H1 (cell line): ENCODE data around the gene SPAG16. TPM values are rescaled to one million over a fixed set of nuclear protein-coding genes. Genes with fewer than 3 reads are reported as not detected.

Experiments used
- CTCF ChIA-PET: fragments of 300-600 bp; sonication (Branson Sonifier 250); formaldehyde crosslinking; loops from one replicate; lab custom pipeline; 2021; ENCODE audit not compliant: partially characterized antibody; lab: Charles Lee
- POLR2A ChIA-PET: fragments of 300-600 bp; sonication (Branson Sonifier 250); formaldehyde crosslinking; loops from one replicate; lab custom pipeline; 2021; ENCODE audit warnings: inconsistent platforms; ENCODE audit not compliant: partially characterized antibody; lab: Charles Lee
- DNase-seq, 2 experiments: peaks; one replicate each; pipeline versions ENCODE4 v3.0.0 to v3.0.0-alpha.2; 2010 to 2022; ENCODE audit warnings: low spot score in 2 of 2, low read depth in 1 of 2, mixed read lengths in 1 of 2
- FAIRE-seq: peaks from 2 replicates; lab custom pipeline; 2011; peaks lifted over from hg19 to GRCh38; lab: Jason Lieb, UNC
- H2AFZ ChIP-seq: 2 replicates; pipeline ENCODE4 v1.8.1; 2012; ENCODE audit warnings: low read length, inconsistent platforms
- H2AK5ac ChIP-seq: 2 replicates; pipeline ENCODE4 v1.6.1; 2013; ENCODE audit warnings: low read depth, low read length
- H2BK120ac ChIP-seq: replicated peaks from 2 replicates; pipeline ENCODE3; 2013; ENCODE audit warnings: low read depth, low read length, inconsistent platforms
- H2BK12ac ChIP-seq: 2 replicates; pipeline ENCODE4 v1.6.1; 2013; ENCODE audit warnings: low read depth, low read length
- H2BK15ac ChIP-seq: 2 replicates; pipeline ENCODE4 v1.6.1; 2013; ENCODE audit warnings: low read length
- H2BK20ac ChIP-seq: 2 replicates; pipeline ENCODE4 v1.6.1; 2013; ENCODE audit warnings: low read length
- H2BK5ac ChIP-seq: 2 replicates; pipeline ENCODE4 v1.6.1; 2013; ENCODE audit warnings: low read depth, low read length
- H3K14ac ChIP-seq: 2 replicates; pipeline ENCODE4 v1.6.1; 2013; ENCODE audit warnings: inconsistent platforms; ENCODE audit not compliant: insufficient read length
- H3K18ac ChIP-seq: 2 replicates; pipeline ENCODE4 v1.6.1; 2013; ENCODE audit warnings: low read length; ENCODE audit errors: extremely low read depth
- H3K23ac ChIP-seq: 2 replicates; pipeline ENCODE4 v1.6.1; 2013; ENCODE audit warnings: inconsistent platforms; ENCODE audit not compliant: insufficient read length
- H3K23me2 ChIP-seq: 2 replicates; pipeline ENCODE4 v1.6.1; 2013; ENCODE audit warnings: low read depth, low read length
- H3K27ac ChIP-seq: 2 replicates; pipeline ENCODE4 v1.6.1; 2011; ENCODE audit warnings: low read depth, low read length, inconsistent platforms
- H3K27me3 ChIP-seq, 4 experiments: replicated peaks in 1 of 4; 1 replicate in 1 of 4; 2 replicates in 3 of 4; pipeline versions ENCODE4 v1.6.1 to v1.8.1; 2011 to 2013; ENCODE audit warnings: low read length in 3 of 4, mild to moderate bottlenecking in 3 of 4, inconsistent platforms in 2 of 4, mixed read lengths in 2 of 4, moderate library complexity in 1 of 4; ENCODE audit not compliant: control insufficient read depth in 3 of 4, insufficient read depth in 3 of 4; ENCODE audit errors: extremely low read depth in 1 of 4
- H3K36me3 ChIP-seq, 4 experiments: 2 replicates each; pipeline versions ENCODE4 v1.6.1 to v1.8.1; 2011 to 2013; ENCODE audit warnings: mild to moderate bottlenecking in 4 of 4, low read length in 3 of 4, moderate library complexity in 2 of 4, control low read depth in 1 of 4, inconsistent platforms in 1 of 4; ENCODE audit not compliant: insufficient read depth in 4 of 4, control insufficient read depth in 2 of 4
- H3K4ac ChIP-seq: replicated peaks from 2 replicates; pipeline ENCODE3; 2013; ENCODE audit warnings: low read length, low read depth, mixed read lengths, inconsistent platforms; ENCODE audit not compliant: insufficient read length
- H3K4me1 ChIP-seq, 4 experiments: replicated peaks in 1 of 4; 1 replicate in 1 of 4; 2 replicates in 3 of 4; pipeline versions ENCODE4 v1.6.1 to v1.8.1; 2011 to 2013; ENCODE audit warnings: low read length in 3 of 4, inconsistent platforms in 2 of 4, mixed read lengths in 1 of 4; ENCODE audit not compliant: insufficient read depth in 4 of 4, control insufficient read depth in 3 of 4
- H3K4me2 ChIP-seq, 2 experiments: 2 replicates each; pipeline versions ENCODE4 v1.6.1 to v1.8.1; 2011 to 2013; ENCODE audit warnings: low read depth in 2 of 2, low read length in 2 of 2, control low read depth in 1 of 2, inconsistent platforms in 1 of 2, mild to moderate bottlenecking in 1 of 2; ENCODE audit not compliant: insufficient read depth in 1 of 2
- H3K4me3 ChIP-seq, 4 experiments: fragments of 200-600, 300-600 bp in 1 of 4; sonication (generic), shearing (Covaris generic), sonication (Bioruptor Twin) in 1 of 4; 2 replicates each; pipeline versions ENCODE4 v1.5.1 to v1.8.1; 2011 to 2016; ENCODE audit warnings: low read length in 4 of 4, low read depth in 3 of 4, control low read depth in 2 of 4, inconsistent platforms in 2 of 4, mild to moderate bottlenecking in 2 of 4, mixed read lengths in 1 of 4, moderate library complexity in 1 of 4; ENCODE audit not compliant: insufficient read depth in 2 of 4; ENCODE audit errors: extremely low read depth in 1 of 4
- H3K56ac ChIP-seq: replicated peaks from 2 replicates; pipeline ENCODE3; 2013; ENCODE audit warnings: low read depth, mild to moderate bottlenecking, mixed read lengths, low read length, inconsistent platforms; ENCODE audit not compliant: insufficient read length
- H3K79me1 ChIP-seq: 2 replicates; pipeline ENCODE4 v1.6.1; 2013; ENCODE audit warnings: low read depth, low read length, control low read depth
- H3K79me2 ChIP-seq, 2 experiments: 2 replicates each; pipeline versions ENCODE4 v1.6.1 to v1.8.1; 2012 to 2013; ENCODE audit warnings: low read length in 2 of 2, mild to moderate bottlenecking in 2 of 2, inconsistent platforms in 1 of 2; ENCODE audit not compliant: insufficient read depth in 2 of 2, control insufficient read depth in 1 of 2
- H3K9ac ChIP-seq, 4 experiments: replicated peaks in 1 of 4; 1 replicate in 1 of 4; 2 replicates in 3 of 4; pipeline versions ENCODE4 v1.6.1 to v1.8.1; 2011 to 2013; ENCODE audit warnings: low read depth in 3 of 4, low read length in 3 of 4, control low read depth in 2 of 4, mild to moderate bottlenecking in 2 of 4, moderate library complexity in 2 of 4, inconsistent platforms in 1 of 4; ENCODE audit errors: extremely low read depth in 1 of 4
- H3K9me3 ChIP-seq, 2 experiments: 2 replicates each; pipeline versions ENCODE4 v1.6.1 to v1.8.1; 2012 to 2013; ENCODE audit warnings: mild to moderate bottlenecking in 2 of 2, moderate library complexity in 2 of 2, control low read depth in 1 of 2, inconsistent platforms in 1 of 2, low read depth in 1 of 2, low read length in 1 of 2, mixed read lengths in 1 of 2; ENCODE audit not compliant: insufficient read depth in 2 of 2
- H4K20me1 ChIP-seq, 2 experiments: replicated peaks in 1 of 2; 2 replicates each; pipeline versions ENCODE3 to v1.8.1; 2011 to 2013; ENCODE audit warnings: inconsistent platforms in 2 of 2, low read length in 2 of 2, mild to moderate bottlenecking in 1 of 2; ENCODE audit not compliant: insufficient read depth in 2 of 2, control insufficient read depth in 1 of 2
- H4K5ac ChIP-seq: 2 replicates; pipeline ENCODE4 v1.6.1; 2013; ENCODE audit warnings: low read length, low read depth, mixed read lengths, inconsistent platforms; ENCODE audit not compliant: insufficient read length
- H4K8ac ChIP-seq: 2 replicates; pipeline ENCODE4 v1.8.0; 2013; ENCODE audit warnings: mild to moderate bottlenecking, moderate library complexity, low read length, inconsistent platforms; ENCODE audit not compliant: insufficient read depth; ENCODE audit errors: extremely low read depth
- H4K91ac ChIP-seq: replicated peaks from 2 replicates; pipeline ENCODE3; 2013; ENCODE audit warnings: low read length, mixed read lengths, inconsistent platforms; ENCODE audit not compliant: insufficient read length
- FOSL1 ChIP-seq: IDR thresholded peaks from 2 replicates; pipeline ENCODE4 v1.6.1; 2011; ENCODE audit warnings: mild to moderate bottlenecking, low read depth, low read length, moderate library complexity; ENCODE audit not compliant: insufficient read depth
- SUZ12 ChIP-seq: fragments of 200-600 bp; sonication (generic); IDR thresholded peaks from 2 replicates; pipeline ENCODE4 v1.6.1; 2012; ENCODE audit warnings: mild to moderate bottlenecking, inconsistent platforms, low read length, moderate library complexity, mixed read lengths
- WGBS, 2 experiments: shearing (Covaris generic) in 1 of 2; methylation state at CpG; one replicate each; pipeline versions ENCODE4 v1.1.6 to v1.1.7; 2013 to 2015; ENCODE audit warnings: low lambda C conversion rate in 2 of 2, mixed read lengths in 2 of 2, inconsistent platforms in 1 of 2, low coverage in 1 of 2, missing lambda C conversion rate in 1 of 2; ENCODE audit not compliant: insufficient replicate concordance in 2 of 2, insufficient coverage in 1 of 2, insufficient read length in 1 of 2; ENCODE audit errors: extremely low coverage in 1 of 2, missing lambda C conversion rate in 1 of 2; 5-methylcytosine and 5-hydroxymethylcytosine counted together
- polyA plus RNA-seq, 7 experiments: library from polyadenylated mRNA; depleted of rRNA in 3 of 7; stranded (reverse) in 5 of 7; unstranded in 2 of 7; fragments of >200 nt in 5 of 7; fragments of 200-250 nt in 2 of 7; gene quantifications; 1 replicate in 5 of 7; 2 replicates in 1 of 7; 4 replicates in 1 of 7; pipeline versions ENCODE4 v1.2.1 to v1.2.3, GENCODE V29; 2011 to 2013; ENCODE audit warnings: missing spikeins in 2 of 7, mixed read lengths in 2 of 7
- total RNA-seq: library from RNA; stranded (reverse); fragmentation: NEBNext Ultra II Directional; extraction: Animal tissue kit (Norgen Biotek cat#: 25700); gene quantifications from 2 replicates; pipeline ENCODE4 v1.2.1, GENCODE V29; 2021

SPAG16 gene
- total and polyA plus RNA-seq, 2 of the 8 experiments (the other 6 are each of a cell fraction or from before 2014, with no cell fraction given): 6.0 to 14.9 TPM

GRCh38 chr2:214436470-214436869, 1152.2 kb downstream of the SPAG16 start:
- POLR2A ChIA-PET: no interaction called here

More at GRCh38 chr2:214436470-214436869, 1152.2 kb downstream of the SPAG16 start:
- no peaks in the 10 kb centered on the region for H3K79me1 ChIP-seq
- no peak overlapping the region for H3K14ac ChIP-seq
- DNase-seq (no peak), FAIRE-seq (no peak)
- no peak overlapping the region for H3K23ac ChIP-seq
- H3K4ac ChIP-seq: no peak overlapping the region
- no peaks in the 10 kb centered on the region for H3K79me2 ChIP-seq
- H3K4me1 ChIP-seq: no peaks in the 10 kb centered on the region
- H2AK5ac ChIP-seq: no peak overlapping the region
- H3K18ac ChIP-seq: no peak overlapping the region
- H3K23me2 ChIP-seq: no peaks in the 10 kb centered on the region
- H4K91ac ChIP-seq: no peak overlapping the region
- H4K8ac ChIP-seq: no peak overlapping the region
- CTCF ChIA-PET: no interaction called here
- no peak overlapping the region for H3K4me2 ChIP-seq
- TF ChIP-seq FOSL1 (no peak), SUZ12 (no peak)
- TF ChIP-seq, all 59 proteins: peak for 0
- H3K56ac ChIP-seq: no peak overlapping the region
- no peak overlapping the region for H3K9ac ChIP-seq
- no peaks in the 10 kb centered on the region for H3K36me3 ChIP-seq
- no peak overlapping the region for H2AFZ ChIP-seq
- H3K27ac ChIP-seq: no peak overlapping the region
- no peak overlapping the region for H2BK120ac ChIP-seq
- no peaks in the 10 kb centered on the region for H3K9me3 ChIP-seq
- peaks cover 0 to 1% (median 0%) of the 10 kb centered on the region in 4 experiments; a peak in 1 of 7 replicates for H3K27me3 ChIP-seq
- 84% methylated on average over 4 of the region's 4 CpGs; no CpG with 5 or more reads in 1 of the 2 experiments for WGBS, 2 experiments
- no peak overlapping the region for H2BK12ac ChIP-seq
- H2BK15ac ChIP-seq: no peak overlapping the region
- H2BK20ac ChIP-seq: no peak overlapping the region
- H4K20me1 ChIP-seq: no peaks in the 10 kb centered on the region
- no peak overlapping the region for H3K4me3 ChIP-seq
- H4K5ac ChIP-seq: no peak overlapping the region
- no peak overlapping the region for H2BK5ac ChIP-seq
